GM19023 (cell line): ENCODE measurements around the gene KIF9.
"Not testable (repeated sequence)": the region's sequence is repeated elsewhere in the genome, so short reads cannot be mapped to it uniquely, and the experiment has no call there.

Experiments used
- ATAC-seq: cut with Tn5 transposase; IDR thresholded peaks from one replicate; pipeline ENCODE4 v1.9.1; 2021; ENCODE audit warnings: mild to moderate bottlenecking, moderate library complexity; ENCODE audit not compliant: unreplicated experiment

KIF9 gene

DNA sequence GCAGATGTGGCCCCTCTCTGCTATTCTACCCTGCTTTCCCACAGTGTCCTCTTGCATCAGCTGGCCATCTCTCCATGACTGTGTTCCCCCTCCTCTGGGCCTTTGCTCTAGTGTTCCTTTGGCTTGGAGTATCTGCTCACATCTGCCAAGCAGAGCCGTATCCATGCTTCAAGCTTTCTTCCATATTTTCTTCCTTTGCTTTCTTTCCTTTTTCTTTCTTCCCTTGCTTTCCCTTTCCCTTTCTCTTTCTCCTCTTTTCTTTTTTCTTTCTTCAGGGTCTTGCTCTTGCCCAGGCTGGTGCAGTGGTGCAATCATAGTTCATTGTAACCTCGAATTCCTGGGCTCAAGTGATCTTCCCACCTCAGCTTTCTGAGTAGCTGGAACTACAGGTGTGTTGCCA, 12.7 kb upstream of the KIF9 start:
- no peak for ATAC-seq

DNA sequence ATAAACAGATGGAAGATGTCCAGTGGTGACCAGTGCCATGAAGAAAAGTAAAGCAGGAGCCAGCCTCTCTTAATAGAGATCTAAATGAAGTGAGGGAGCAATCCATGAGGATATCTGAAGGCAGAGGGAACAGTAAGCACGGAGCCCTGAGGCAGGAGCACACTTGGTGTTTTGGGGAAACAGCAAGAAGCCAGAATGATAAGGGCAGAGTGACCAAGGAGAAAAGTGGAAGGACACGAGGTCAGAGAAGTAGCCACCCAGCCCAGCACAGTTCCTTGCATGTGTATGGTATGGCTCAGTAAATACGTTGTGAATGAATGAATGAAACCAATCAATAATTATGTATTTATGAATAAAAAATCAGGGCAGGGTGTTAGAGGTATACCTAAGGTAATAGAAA, 11.8 kb upstream of the KIF9 start:
- no peak for ATAC-seq

DNA sequence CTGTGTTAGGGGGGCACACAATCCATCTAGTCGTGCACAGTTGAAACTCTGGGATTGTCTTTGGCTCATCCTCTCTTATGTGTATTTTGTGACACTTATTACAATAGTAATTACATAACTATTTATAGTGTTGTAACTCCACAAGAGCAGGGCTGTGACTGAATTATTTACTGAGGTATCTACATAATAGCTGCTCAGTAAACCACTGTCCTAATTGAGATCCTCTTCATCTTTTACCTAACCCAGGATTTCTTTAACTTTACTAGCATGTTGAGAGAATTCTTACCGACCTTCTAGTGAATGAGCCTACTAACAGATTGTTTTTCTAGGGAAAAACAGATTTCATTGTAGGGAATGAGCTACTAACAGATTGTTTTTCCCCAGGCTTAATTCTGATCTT, 11.2 kb upstream of the KIF9 start:
- ATAC-seq: no peak

DNA sequence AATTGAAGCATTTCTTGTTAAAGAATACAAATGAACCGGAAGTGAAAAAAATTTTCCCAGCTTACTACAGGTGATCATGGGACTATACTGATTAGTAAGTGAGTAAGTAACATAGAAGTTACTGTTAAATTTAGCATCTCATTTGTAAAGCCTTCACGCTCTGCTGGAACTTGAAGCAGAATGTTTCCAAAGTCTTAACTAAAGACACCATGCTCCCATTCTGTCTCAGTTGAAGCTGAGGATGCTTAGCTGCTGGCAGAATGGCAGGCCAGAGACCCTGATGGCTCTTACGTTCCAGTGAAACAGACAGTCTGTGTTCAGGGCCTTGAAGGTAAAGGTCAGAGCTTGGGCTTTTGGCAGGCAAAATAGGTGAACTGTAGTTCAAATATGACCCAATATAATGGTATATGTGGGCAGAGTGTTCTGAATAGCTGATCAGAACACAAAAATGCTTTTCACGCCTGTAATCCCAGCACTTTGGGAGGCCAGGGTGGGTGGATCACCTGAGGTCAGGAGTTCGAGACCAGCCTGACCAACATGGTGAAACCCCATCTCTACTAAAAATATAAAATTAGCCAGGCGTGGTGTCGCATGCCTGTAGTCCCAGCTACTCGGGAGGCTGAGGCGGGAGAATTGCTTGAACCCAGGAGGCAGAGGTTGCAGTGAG, 9.3 kb upstream of the KIF9 start:
- ATAC-seq: not testable (repeated sequence)

DNA sequence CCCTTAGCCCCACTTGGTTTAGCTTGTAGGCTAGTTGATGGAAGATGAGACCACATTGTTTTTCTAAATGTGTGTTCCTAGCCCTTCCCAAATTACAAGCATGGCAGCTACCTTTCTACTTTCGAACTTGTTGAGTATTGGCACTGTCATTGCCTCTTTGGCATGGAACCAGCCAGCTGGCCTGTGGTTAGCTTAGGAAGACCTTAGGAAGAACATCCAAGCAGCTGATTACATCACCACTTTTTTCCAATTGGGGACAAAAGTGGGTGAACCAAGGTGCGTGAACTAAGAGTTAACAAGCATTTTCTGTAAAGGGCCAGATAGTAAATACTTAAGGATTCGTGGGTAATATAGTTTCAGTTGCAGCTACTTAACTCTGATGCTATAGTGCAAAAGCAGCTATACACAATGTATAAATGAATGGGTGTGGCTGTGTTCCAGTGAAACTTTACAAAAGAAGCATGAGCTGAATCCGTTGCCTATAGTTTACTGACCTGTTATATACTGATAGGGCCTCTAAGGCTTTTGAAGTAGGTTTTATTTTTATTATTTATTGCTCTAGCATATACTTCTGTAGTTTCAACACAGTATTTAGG, 8.7 kb upstream of the KIF9 start:
- no peak for ATAC-seq

DNA sequence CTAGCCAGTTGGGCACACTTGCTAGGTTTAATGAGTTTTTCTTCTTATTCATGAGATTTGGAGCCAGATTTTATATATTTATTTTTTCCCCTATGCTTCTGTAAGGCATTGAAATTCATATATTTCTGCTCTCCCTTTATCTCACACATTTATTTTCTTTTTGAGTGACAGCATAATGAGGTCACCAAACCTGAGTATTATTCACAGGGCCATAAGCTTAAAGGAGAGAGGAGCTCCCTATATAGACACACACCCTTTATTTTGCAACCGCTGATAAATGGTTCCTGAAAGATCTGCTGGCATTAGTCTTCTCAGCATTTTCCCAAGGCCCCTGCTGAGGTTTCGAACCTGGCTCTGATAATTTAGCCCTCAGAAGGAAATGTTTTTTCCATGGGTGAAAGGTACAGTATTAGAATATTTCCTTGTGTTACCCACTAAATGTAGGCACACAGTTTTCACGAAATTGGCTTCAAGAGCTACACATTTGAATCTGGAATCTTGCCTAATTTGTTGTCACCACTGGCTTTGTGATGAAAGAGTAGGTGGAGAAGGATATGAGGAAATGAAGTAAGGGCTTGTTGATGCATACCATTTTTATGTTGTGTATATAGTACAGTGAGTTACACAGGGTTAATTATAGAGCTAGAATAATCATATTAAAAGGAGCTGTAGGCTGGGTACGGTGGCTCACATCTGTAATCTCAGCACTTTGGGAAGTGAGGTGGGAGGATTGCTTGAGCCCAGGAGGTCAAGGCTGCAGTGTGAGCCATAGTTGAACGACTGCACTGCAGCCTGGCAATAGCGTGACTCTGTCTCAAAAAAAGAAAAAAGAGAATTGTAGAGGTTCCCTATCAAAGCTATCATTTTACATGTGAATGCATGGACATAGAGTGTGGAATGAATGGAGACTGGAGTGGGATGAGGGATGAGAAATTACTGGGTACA, 6.6 kb upstream of the KIF9 start:
- ATAC-seq: no peak

DNA sequence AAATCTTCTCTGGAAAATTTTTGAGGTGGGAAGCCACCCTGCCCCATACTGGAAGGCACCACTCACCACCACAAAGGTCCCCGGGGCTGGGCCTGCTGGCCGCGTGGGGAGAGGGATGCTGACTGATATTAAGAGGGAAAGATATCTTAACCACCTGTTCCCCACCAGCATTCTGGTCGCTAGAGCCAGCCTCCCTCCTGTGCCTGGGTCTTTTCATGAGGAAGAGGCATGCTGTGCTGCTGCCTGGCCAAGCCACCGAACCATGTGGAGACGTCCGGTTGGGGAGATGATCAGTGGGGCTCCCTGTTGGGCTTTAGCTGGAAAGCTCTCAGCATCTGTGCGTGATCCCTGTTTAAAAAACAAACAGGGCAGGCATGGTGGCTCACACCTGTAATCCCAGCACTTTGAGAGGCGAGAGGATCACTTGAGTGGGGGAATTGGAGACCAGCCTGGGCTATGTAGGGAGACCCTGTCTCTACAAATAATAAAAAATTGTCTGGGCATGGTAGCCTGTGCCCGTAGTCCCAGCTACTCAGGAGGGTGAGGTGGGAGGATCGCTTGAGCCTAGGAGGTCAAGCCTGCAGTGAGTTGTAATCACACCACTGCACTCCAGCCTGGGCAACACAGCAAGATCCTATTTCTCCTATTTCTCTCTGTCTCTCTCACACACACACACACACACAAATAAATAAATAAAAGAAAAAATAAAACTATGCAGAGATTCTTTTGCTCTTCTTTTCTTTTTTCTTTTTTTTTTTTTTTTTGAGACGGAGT, 1.2 kb upstream of the KIF9 start:
- ATAC-seq: no peak

DNA sequence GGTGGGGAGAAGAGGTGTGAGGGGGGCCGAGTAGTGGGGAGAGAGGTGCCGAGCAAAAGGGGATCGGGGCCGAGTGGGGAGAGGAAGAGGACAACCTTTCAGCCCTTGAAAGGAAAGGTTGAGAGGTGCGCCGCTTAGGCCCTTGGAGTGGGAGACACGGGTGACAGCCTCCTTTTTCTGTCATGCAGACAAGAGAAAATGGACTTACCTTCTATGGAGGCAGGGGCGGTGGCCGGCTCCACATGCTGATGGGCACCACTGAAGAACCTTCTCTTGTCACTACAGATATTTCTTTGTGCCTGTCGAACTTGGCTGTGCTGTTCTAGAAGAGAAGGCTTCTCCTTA, 566 bp upstream of the KIF9 start:
- ATAC-seq: no peak

DNA sequence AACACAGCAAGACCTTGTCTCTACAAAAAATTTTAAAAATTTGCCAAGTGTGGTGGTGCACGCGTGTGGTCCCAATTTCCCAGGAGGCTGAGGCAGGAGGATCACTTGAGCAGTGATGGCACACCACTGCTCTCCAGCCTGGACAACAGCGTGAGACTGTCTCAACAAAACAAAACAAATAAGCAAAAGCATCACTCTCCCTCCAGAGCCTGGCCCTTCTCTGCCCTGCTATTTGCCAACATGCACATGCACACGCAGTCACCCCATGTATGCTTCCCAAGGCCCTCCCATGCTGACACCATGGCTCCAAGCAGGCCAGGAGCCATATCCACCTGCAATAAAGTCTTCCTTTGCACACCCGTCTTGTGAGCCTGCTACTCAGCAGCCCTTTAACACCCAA, 2.1 kb downstream of the KIF9 start:
- no peak for ATAC-seq

DNA sequence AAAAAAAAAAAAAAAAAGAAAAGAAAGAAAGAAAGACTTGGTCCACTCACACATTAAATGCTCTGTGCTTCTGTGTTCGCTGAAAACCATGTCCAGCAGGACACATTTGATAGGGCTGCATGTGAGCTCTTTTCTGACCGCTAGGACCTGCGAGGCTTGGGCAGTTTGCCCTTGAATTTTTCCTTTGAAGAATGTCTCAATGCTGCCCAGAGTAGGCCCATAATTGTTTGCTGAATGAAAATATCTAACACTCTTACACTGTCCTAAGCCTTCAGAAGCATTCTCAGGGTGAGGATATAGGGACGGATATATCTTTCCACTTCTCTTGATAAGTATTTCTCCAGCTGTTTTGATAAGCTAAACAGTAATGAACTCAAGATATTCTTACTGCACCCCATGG, 6.0 kb downstream of the KIF9 start:
- ATAC-seq: no peak

DNA sequence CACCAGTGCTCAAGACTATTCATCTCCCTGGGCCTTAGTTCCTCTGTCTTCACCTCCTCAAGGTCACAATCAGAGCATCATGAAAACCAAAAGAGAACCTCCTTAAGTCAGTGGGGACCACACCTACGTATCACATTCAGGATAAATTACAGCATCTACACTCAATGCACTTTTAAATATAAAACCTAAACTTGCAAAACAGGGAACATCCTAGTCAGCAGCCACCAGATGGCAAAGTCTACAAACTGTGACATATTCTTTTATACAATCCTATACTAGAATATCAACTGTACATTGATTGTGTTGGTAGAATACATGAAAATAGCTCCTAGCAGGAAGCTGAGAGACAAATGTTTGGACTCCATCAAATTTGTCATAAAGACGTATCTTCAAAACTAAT, 7.9 kb downstream of the KIF9 start:
- ATAC-seq: no peak

DNA sequence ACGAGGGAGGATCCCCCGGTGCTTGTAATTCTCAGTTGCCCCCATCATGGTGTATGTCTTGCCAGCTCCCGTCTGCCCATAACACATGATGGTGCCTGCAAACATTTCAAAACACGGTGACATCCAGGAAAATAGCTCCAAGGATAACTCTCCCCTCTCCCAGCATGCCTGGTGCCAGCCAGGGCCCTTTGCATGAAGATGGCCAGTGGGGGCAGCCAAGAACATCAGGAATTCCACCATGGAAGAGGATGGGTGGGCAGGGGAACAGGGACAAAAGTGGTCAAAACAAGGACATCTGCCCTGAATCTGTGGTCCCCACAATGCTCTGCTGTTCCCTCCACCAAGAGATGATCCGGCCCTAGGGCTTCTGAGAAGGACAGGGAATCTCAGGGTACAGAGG, 9.0 kb downstream of the KIF9 start:
- no peak for ATAC-seq

DNA sequence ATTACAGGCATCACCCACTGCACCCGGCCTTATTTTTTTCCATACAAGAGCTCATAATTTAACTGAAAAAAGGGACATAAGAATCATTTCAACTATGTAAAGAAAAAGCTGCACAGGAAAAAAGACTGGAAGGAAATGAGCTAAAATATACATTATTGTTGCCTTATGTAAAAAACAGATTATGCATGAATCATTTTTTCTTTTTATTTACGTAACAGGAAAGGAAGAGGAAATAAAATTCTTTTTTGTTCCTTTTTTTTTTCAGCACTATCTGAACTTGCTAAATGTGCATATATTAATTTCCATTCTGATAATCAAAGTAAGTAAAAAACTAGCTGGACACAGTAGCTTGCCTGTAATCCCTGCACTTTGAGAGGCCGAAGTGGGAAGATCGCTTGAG, 12.1 kb downstream of the KIF9 start:
- no peak for ATAC-seq

DNA sequence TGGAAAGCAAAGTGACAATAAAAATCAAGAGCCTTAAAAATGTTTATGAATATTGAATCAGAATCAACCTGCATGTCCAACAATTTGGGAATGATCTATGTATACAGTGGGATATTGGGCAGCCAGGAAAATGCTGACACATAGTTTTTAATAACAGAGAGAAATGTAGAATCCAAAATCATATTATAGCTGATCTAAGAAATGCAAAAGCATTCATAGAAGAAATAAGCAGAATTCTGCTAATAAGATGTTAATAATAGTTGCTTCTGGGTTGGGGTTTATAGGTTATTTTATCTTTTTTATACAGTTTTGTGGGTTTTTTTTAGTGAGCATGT, 15.1 kb downstream of the KIF9 start:
- ATAC-seq: no peak

DNA sequence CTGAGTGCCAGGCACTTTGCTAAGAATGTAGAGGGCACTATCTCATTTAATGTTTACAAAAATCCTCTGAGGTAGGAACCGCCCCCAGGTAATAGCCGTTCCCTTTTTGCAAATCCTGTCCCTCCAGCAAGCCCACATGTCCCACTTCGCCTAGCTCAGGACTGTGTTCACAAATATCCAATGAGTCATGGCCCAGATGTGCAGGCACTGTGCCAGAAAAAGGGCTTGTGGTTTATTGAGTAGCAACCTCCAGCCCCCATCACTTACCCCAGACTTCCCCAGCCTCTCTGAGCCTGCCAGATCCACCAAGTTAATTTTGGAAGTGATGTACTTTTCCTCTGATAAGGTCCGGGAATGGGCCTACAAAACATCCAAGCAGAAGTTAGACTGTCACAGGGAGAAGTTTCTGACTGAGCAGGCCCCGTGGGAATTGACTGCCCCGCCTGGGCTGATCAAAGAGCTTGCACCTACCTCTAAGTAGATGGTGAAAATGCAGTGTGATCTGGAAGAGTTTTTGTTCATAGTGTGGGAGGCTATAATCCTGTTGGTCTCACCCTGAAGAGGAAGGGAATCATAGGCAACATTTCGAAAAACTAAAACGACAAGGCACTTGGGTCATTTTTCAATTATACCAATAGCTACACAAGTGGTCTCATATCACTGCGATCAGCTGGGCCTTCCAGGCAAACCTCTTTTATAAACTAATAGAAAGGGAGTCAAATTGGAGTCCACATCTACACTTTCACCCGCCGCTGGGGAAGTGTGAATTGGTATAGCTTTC, 15.7 kb downstream of the KIF9 start:
- ATAC-seq: no peak

DNA sequence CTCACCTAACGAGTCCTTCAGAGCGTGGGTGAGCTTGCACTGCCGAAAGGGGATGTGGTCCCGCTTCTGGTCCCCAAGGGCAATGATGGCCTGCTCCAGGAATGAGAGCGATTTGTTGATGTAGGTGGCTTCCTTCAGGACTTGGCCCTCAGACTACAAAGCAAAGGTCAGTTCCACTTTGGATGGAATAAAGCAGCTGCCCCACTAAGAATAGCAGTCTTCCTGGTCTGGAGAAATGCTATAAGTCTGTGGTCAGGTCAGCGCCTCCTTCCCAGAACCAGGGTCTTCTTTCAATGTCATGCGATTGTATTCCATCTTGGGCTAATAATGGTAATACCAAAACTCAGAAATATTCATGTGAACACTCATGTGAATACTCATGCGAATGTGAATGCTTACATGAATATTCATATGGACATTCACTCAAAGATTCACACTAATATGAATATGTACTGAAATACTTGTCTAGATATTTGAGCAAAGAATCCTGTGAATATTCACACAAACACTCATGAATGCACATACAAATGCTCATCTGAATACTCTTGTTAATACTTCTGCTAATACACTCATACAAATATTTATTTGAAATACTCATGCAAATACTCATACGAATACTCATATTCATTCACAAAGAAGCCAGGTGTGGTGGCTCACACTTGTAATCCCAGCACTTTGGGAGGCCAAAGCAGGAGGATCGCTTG, 16.7 kb downstream of the KIF9 start:
- no peak for ATAC-seq

DNA sequence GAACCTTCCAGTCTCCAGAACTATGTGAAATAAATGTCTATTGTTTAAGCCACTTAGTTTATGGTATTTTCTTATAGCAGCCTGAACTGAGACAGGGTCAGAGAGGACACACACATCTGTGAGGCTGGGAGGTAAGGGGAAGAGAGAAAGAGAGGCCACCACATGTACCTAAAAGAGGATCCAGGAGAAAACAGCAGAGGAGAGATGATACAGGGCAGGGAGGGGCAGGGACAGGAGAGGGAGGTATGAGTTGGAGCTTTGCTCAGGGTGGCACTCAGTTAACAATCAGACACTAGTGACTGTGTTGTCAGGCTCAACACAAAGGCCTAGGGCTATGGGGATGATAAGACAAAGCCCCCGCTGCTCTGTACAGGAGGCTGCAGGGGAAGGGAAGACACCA, 17.6 kb downstream of the KIF9 start:
- no peak for ATAC-seq

DNA sequence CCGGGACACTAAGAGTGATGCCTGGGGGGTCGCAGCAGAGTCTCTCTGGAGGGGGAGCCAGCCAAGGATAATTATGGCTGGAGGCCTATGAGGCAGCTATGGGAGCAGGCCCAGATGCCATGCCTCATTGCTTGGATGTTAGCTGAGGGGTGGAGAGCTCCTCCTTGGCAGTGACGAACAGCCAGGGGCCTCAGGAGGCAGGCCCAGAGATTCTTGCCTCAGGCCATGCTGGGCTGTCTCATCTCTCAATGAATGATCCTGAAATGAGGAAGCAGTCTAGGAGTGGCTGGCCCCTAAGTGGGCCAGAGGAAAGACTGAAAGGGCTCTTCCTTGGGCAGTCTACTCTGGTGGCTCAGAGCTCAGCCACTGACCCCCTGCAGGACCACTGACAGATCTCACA, 21.3 kb downstream of the KIF9 start:
- no peak for ATAC-seq

DNA sequence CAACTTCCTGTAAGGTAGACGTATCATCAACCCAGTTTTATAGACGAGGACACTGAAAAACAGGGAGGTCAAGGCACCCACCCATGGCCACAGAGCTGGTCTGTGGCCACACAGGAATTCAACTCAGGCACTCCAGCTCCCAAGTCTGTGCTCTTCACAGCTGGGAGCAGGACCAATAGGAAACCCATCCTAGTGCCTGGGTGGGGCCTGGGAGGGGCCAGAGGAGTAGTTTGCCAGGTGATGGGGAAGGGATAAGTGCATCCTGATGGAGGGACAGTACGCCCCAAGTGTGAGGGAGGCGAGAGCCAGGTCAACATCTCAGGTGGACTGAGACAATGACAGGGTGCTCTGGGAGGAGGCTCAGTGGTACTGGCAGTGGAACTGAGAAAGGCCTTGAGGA, 22.0 kb downstream of the KIF9 start:
- ATAC-seq: no peak

DNA sequence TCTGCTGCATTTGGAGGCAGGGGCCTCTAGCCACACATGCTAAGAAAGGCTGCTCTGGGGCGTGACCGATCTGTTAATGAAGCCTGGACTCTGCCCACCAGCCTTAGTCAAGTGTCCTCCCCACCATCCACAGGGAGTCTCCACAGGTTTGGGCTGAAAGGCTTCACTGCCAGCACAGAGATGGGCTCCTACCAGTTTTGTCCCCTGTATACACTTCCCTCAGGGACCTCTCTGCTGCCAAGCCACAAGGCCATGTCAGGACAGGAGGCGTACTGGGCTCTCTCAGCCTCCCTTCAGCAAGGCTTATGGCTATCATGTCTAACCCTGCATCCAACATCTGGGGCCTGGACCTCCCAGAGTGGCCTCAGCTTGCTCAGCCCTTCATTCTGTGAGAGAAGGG, 23.5 kb downstream of the KIF9 start:
- ATAC-seq: no peak
